Uterus (tissue), 4 donors: ENCODE data around the gene FMN1. TPM values are rescaled to one million over a fixed set of nuclear protein-coding genes. Genes with fewer than 3 reads are reported as not detected.
"Not testable (repeated sequence)": the region's sequence is repeated elsewhere in the genome, so short reads cannot be mapped to it uniquely, and the experiment has no call there.

Experiments
- DNase-seq, 2 donors: peaks; one replicate each; pipeline ENCODE4 v3.0.0-alpha.2; 2019 to 2020
- H3K27ac ChIP-seq, 2 donors: fragments of 200-600 bp; sonication (generic); 1 replicate in 1 of 2; 2 replicates in 1 of 2; pipeline ENCODE4 v1.5.1; 2016 to 2018
- H3K27me3 ChIP-seq, 2 donors: fragments of 200-600 bp; sonication (generic); one replicate each; pipeline ENCODE4 v1.5.1; 2018 to 2019; ENCODE audit warnings: control low read depth in 1 of 2
- H3K36me3 ChIP-seq, 2 donors: fragments of 200-600 bp; sonication (generic); one replicate each; pipeline ENCODE4 v1.5.1; 2019; ENCODE audit warnings: control low read depth in 1 of 2
- H3K4me1 ChIP-seq, 2 donors: fragments of 200-600 bp; sonication (generic); one replicate each; pipeline ENCODE4 v1.5.1; 2018 to 2019; ENCODE audit warnings: control low read depth in 1 of 2
- H3K4me3 ChIP-seq, 2 donors: fragments of 200-600 bp; sonication (generic); 1 replicate in 1 of 2; 2 replicates in 1 of 2; pipeline ENCODE4 v1.5.1; 2018 to 2019; ENCODE audit warnings: mild to moderate bottlenecking in 1 of 2
- H3K9me3 ChIP-seq, 2 donors: fragments of 200-600 bp; sonication (generic); one replicate each; pipeline ENCODE4 v1.5.1; 2019; ENCODE audit warnings: control low read depth in 1 of 2
- POLR2A ChIP-seq, 2 donors: fragments of 450-650 bp; IDR thresholded peaks; one replicate each; pipeline ENCODE4 v1.6.1; 2016; ENCODE audit warnings: antibody characterized with exemption in 2 of 2, mild to moderate bottlenecking in 1 of 2, moderate library complexity in 1 of 2
- intact Hi-C: fragments of 100-400 bp; cut with DNase I; formaldehyde crosslinking; loops from one replicate; pipeline ENCODE4 v1.15.1; 2023; ENCODE audit warnings: low total_unique reads
- total RNA-seq, 4 donors: library from RNA; depleted of rRNA in 3 of 4; stranded (reverse); fragments of >200 nt in 3 of 4; gene quantifications; one replicate each; pipeline versions ENCODE4 v1.1.0 to v1.2.4, GENCODE V29; 2014 to 2023
- TF ChIP-seq, protein P1 (sequence below), 4 experiments: fragments of 200-600 bp in 2 of 4; fragments of 450-650 bp in 2 of 4; sonication (generic) in 2 of 4; IDR thresholded peaks; one replicate each; pipeline ENCODE4 v1.5.1; 2016 to 2019; ENCODE audit warnings: antibody characterized with exemption in 4 of 4, mild to moderate bottlenecking in 2 of 4, moderate library complexity in 1 of 4
- donor health status: DM: yes; HTN: yes; CAD: no.

The FMN1 gene
- total RNA-seq, 4 donors from 2014 or later = 1.3 to 9.3 (median 5.0) TPM

DNA sequence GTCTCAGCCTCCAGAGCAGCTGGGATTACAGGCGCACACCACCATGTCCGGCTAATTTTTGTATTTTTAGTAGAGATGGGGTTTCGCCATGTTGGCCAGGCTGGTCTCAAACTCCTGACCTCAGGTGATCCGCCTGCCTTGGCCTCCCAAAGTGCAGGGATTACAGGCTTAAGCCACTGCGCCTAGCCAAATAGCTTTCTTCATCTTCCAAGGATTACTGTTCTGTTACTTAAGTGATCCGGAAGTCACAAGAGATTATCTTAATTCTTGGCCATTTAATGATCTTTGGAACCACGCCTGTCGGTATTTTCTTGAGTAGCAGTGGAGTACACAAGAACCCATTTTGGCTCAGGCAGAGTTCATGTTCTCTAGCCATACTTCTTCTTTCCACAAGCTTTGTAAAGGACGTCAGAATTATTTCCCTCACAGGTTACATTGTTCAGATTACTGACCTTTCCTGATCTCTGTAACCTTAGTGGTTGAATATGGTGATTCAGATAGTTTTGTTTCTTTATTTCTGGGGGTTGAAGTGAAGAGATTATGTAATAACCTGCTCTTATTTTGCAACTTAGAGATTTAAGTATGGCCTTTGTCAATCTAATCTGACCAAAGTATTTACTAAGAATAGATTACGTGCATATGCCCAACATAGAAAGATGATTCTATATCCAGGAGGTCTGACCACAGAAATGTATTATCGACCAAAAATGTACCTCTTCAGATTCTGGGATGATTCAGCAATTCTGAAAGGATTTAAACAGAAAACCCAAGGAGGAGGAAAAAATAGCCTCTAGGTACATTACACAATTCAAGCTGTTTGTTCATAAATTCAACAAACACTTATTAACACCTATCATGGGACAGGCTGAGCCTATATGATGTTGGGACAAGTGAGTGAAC, 344.5 kb downstream of the FMN1 start:
- Histone ChIP-seq H3K36me3 (no peaks in the 10 kb centered on the region), H3K4me3 (no peak overlapping the region), H3K27ac (no peak overlapping the region), H3K4me1 (no peaks in the 10 kb centered on the region), H3K27me3 (no peaks in the 10 kb centered on the region), H3K9me3 (no peaks in the 10 kb centered on the region)
- no peak for DNase-seq
- intact Hi-C loops = no loop called here
- TF ChIP-seq POLR2A (IDR thresholded peaks at IDR 0.05) = no peak
- TF ChIP-seq, protein P1, sequence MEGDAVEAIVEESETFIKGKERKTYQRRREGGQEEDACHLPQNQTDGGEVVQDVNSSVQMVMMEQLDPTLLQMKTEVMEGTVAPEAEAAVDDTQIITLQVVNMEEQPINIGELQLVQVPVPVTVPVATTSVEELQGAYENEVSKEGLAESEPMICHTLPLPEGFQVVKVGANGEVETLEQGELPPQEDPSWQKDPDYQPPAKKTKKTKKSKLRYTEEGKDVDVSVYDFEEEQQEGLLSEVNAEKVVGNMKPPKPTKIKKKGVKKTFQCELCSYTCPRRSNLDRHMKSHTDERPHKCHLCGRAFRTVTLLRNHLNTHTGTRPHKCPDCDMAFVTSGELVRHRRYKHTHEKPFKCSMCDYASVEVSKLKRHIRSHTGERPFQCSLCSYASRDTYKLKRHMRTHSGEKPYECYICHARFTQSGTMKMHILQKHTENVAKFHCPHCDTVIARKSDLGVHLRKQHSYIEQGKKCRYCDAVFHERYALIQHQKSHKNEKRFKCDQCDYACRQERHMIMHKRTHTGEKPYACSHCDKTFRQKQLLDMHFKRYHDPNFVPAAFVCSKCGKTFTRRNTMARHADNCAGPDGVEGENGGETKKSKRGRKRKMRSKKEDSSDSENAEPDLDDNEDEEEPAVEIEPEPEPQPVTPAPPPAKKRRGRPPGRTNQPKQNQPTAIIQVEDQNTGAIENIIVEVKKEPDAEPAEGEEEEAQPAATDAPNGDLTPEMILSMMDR (IDR thresholded peaks at IDR 0.05) = no peak

DNA sequence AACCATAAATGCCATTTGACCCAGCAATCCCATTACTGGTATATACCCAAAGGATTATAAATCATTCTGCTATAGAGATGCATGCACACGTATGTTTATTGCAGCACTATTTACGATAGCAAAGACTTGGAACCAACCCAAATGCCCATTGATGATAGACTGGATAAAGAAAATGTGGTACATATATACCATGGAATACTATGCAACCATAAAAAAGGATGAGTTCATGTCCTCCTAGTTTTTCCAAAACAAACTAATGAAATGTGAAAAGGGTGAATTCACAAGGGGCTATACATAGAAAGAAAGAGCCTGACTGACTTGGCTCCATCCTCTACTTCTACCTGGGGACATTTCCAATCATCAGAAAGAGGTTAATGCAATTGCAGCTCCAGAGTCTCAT, 347.8 kb downstream of the FMN1 start:
- H3K4me3 ChIP-seq, H3K4me1 ChIP-seq, H3K27me3 ChIP-seq, intact Hi-C loops, DNase-seq, H3K9me3 ChIP-seq, H3K27ac ChIP-seq, H3K36me3 ChIP-seq: not testable (repeated sequence)

DNA sequence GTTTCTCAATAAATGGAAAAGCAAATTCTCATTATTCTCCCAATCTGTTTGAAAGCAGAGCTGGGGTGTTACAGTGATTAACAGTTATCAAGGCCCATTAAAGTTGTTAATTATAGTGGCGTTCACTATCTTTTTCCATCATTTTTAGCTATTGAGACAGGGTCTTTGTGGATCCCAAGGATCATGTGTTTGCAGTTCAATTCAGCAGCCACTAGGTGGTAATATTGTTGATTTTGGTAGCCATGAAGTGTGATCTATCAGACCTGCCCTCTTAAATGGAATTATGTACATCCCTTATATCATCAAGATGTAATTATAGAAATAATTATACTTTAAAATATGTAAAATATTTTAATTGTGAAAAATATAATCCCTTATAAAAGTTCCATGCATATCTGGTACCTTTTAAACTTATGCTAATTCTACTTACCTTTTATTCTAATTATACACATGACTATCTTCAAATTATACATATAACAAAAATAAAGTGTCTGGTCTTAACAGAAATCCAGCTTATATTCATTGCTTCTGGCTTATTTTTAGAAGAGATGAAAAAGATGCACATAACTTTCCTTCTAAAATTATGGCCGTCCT, 350.3 kb downstream of the FMN1 start:
- no peak overlapping the region for H3K27ac ChIP-seq
- intact Hi-C loops = no loop called here
- TF ChIP-seq, protein P1 (IDR thresholded peaks at IDR 0.05) = peak in 3 of 4 experiments; percentile 45 to 49 (median 45)
- TF ChIP-seq POLR2A (IDR thresholded peaks at IDR 0.05) = no peak
- no peaks in the 10 kb centered on the region for H3K4me1 ChIP-seq
- no peak overlapping the region for H3K4me3 ChIP-seq
- H3K36me3 ChIP-seq = no peaks in the 10 kb centered on the region
- H3K27me3 ChIP-seq = no peaks in the 10 kb centered on the region
- no peaks in the 10 kb centered on the region for H3K9me3 ChIP-seq
- no peak for DNase-seq

DNA sequence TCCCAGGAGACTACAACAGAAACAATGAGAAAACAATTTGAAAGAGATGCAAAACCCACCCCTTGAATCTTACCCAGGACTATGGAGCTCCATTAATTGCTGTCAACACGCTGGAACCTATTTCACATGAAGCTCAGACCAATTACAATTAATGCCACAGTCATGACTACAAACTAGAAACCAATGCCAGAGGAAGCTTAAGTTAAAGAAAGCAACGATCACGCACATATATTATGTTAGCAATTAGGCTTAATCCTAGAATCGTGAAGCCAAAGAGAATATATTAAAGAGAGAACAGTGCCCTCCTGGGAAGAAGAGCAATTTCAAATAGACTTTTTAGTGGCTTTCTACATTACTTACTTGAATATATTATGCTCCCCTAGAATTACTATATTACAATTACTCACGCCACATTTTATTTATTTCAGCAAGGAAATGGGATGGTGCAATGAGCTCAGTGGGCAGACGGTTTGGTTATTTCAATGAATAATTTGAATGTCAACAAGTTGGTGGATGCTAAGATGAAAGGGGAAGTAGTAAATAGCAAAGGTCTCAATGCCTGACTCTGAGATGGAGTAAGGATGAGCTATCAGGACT, 351.2 kb downstream of the FMN1 start:
- H3K27me3 ChIP-seq = no peaks in the 10 kb centered on the region
- H3K4me3 ChIP-seq = no peak overlapping the region
- no peak for TF ChIP-seq POLR2A (IDR thresholded peaks at IDR 0.05)
- TF ChIP-seq, protein P1 (IDR thresholded peaks at IDR 0.05) = no peak
- intact Hi-C loops = no loop called here
- no peaks in the 10 kb centered on the region for H3K36me3 ChIP-seq
- no peaks in the 10 kb centered on the region for H3K4me1 ChIP-seq
- no peak overlapping the region for H3K27ac ChIP-seq
- H3K9me3 ChIP-seq = no peaks in the 10 kb centered on the region
- no peak for DNase-seq

DNA sequence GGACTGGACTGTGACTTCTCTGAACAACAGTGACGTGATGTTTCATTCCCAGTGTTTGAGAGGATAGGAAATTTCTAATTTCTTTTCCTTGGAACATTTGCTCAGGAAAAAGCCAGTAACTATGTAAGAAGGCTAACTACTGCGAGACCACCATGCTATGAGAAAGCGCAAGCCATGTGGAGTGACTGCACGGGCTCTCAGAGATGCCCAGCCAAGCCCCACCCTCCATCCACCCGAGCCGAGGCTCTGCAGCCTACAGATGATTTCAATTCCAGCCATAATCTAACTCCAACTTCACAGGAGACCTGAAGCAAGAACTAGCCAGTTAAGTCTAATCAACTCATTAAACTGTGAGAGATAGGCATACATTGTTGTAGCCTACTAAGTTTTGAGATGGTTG, 352.4 kb downstream of the FMN1 start:
- DNase-seq = no peak
- H3K9me3 ChIP-seq = no peaks in the 10 kb centered on the region
- H3K27ac ChIP-seq = no peak overlapping the region
- H3K4me1 ChIP-seq = no peaks in the 10 kb centered on the region
- H3K36me3 ChIP-seq = no peaks in the 10 kb centered on the region
- no peak overlapping the region for H3K4me3 ChIP-seq
- H3K27me3 ChIP-seq = no peaks in the 10 kb centered on the region
- intact Hi-C loops = no loop called here
- no peak for TF ChIP-seq POLR2A (IDR thresholded peaks at IDR 0.05)
- TF ChIP-seq, protein P1 (IDR thresholded peaks at IDR 0.05) = no peak
